Lung (tissue), 12 donors: ENCODE measurements around the gene BUD23. TPM values are rescaled to one million over a fixed set of nuclear protein-coding genes. Genes with fewer than 3 reads are reported as not detected.

Experiments
- ATAC-seq: fragments of 200-7000 bp; cut with Tn5 transposase; one replicate; pipeline ENCODE4 v1.9.1; 2020; ENCODE audit warnings: moderate number of reproducible peaks; ENCODE audit not compliant: insufficient read depth, low FRiP score
- DNase-seq, 3 donors: peaks; one replicate each; pipeline ENCODE4 v3.0.0-alpha.2; 2013 to 2017
- H3K27ac ChIP-seq, 2 donors: one replicate each; pipeline ENCODE4 v1.5.1; 2013; ENCODE audit warnings: mild to moderate bottlenecking in 2 of 2, moderate library complexity in 2 of 2, control low read depth in 1 of 2, inconsistent platforms in 1 of 2, low read depth in 1 of 2, low read length in 1 of 2
- H3K27me3 ChIP-seq, 3 donors: one replicate each; pipeline ENCODE4 v1.5.1; 2013; ENCODE audit warnings: low read length in 2 of 3; ENCODE audit not compliant: control insufficient read depth in 3 of 3, insufficient read depth in 3 of 3
- H3K36me3 ChIP-seq, 4 donors: one replicate each; pipeline ENCODE4 v1.5.1; 2013; ENCODE audit warnings: low read length in 4 of 4, mild to moderate bottlenecking in 1 of 4, moderate library complexity in 1 of 4; ENCODE audit not compliant: control insufficient read depth in 4 of 4, insufficient read depth in 4 of 4
- H3K4me1 ChIP-seq, 5 donors: one replicate each; pipeline ENCODE4 v1.5.1; 2013; ENCODE audit warnings: low read length in 5 of 5, mild to moderate bottlenecking in 2 of 5, moderate library complexity in 1 of 5; ENCODE audit not compliant: control insufficient read depth in 5 of 5, insufficient read depth in 5 of 5
- H3K4me3 ChIP-seq: one replicate; pipeline ENCODE4 v1.5.1; 2013; ENCODE audit warnings: mild to moderate bottlenecking, control low read depth, moderate library complexity
- H3K9ac ChIP-seq, 2 donors: one replicate each; pipeline ENCODE4 v1.5.1; 2013; ENCODE audit warnings: low read length in 2 of 2, control low read depth in 1 of 2; ENCODE audit not compliant: insufficient read depth in 1 of 2
- H3K9me3 ChIP-seq, 4 donors: one replicate each; pipeline ENCODE4 v1.5.1; 2013; ENCODE audit warnings: low read length in 3 of 4, mild to moderate bottlenecking in 1 of 4, moderate library complexity in 1 of 4; ENCODE audit not compliant: control insufficient read depth in 4 of 4, insufficient read depth in 3 of 4
- WGBS, 2 donors: extraction: QIAGEN DNeasy Blood & Tissue Kit; methylation state at CpG; one replicate each; pipeline ENCODE4 v1.1.7; 2013; 5-methylcytosine and 5-hydroxymethylcytosine counted together
- polyA plus RNA-seq, 2 donors: library from polyadenylated mRNA; stranded (reverse); fragments of 200-250 nt; gene quantifications; one replicate each; pipeline ENCODE4 v1.2.1, GENCODE V29; 2013
- total RNA-seq, 2 donors: library from RNA; depleted of rRNA in 1 of 2; stranded (reverse); fragments of >200 nt in 1 of 2; gene quantifications; one replicate each; pipeline ENCODE4 v1.2.1, GENCODE V29; 2014 to 2021
- TF ChIP-seq, protein P1 (sequence below): IDR thresholded peaks from 2 replicates; pipeline ENCODE4 v1.5.1; 2012; ENCODE audit warnings: mild to moderate bottlenecking; ENCODE audit errors: control extremely low read depth, extremely low read depth
- donor health status: control.
- donor health status: control.
- donor health status: Bipolar disorder and iron deficiency.
- donor health status: healthy.
- donor health status: DM: yes; HTN: yes; CAD: no.

Gene BUD23
- total and polyA plus RNA-seq, 4 donors = 33.5 to 118 (median 74.2) TPM

- TF ChIP-seq, protein P1, sequence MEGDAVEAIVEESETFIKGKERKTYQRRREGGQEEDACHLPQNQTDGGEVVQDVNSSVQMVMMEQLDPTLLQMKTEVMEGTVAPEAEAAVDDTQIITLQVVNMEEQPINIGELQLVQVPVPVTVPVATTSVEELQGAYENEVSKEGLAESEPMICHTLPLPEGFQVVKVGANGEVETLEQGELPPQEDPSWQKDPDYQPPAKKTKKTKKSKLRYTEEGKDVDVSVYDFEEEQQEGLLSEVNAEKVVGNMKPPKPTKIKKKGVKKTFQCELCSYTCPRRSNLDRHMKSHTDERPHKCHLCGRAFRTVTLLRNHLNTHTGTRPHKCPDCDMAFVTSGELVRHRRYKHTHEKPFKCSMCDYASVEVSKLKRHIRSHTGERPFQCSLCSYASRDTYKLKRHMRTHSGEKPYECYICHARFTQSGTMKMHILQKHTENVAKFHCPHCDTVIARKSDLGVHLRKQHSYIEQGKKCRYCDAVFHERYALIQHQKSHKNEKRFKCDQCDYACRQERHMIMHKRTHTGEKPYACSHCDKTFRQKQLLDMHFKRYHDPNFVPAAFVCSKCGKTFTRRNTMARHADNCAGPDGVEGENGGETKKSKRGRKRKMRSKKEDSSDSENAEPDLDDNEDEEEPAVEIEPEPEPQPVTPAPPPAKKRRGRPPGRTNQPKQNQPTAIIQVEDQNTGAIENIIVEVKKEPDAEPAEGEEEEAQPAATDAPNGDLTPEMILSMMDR = no peak
- no peak overlapping the region for H3K9ac ChIP-seq
- no peaks in the 10 kb centered on the region for H3K4me1 ChIP-seq
- 74 to 84% methylated on average over 7 of the region's 7 CpGs for WGBS, 2 donors
- no peak overlapping the region for H3K4me3 ChIP-seq
- no peaks in the 10 kb centered on the region for H3K9me3 ChIP-seq
- no peaks in the 10 kb centered on the region for H3K27me3 ChIP-seq
- no peak overlapping the region for H3K27ac ChIP-seq
- DNase-seq (peak; percentile 27 to 73 (median 62)), ATAC-seq (no peak)
- H3K36me3 ChIP-seq = peaks cover 33 to 53% (median 34%) of the 10 kb centered on the region in 4 donors
Measured at GRCh38 chr7:73690646-73691045, 7.2 kb downstream of the BUD23 start.

DNA sequence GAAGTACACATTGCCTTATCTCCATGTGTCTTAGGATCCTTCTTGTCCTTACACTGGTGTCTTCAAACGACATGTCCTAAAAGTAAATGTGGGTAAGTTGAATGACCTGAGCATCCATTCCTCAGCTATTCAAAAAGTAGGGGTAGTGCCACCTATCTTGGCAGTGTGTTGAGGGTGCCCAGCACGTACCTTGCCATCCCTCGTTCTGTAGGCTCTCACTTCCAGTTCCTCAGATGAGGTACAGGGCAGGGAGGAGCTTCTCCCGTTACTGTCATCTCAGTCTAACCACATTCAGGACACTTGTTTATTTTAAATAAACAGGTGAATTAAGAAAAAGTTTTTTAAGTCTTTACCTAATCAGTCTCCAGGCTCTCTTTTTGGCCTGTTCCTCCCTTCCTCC, 13.0 kb downstream of the BUD23 start:
- TF ChIP-seq, protein P1 = no peak
- Histone ChIP-seq H3K27ac (no peak overlapping the region), H3K27me3 (no peaks in the 10 kb centered on the region), H3K4me3 (no peak overlapping the region), H3K36me3 (peaks cover 11 to 63% (median 35%) of the 10 kb centered on the region in 4 donors), H3K4me1 (no peaks in the 10 kb centered on the region), H3K9me3 (no peaks in the 10 kb centered on the region), H3K9ac (no peak overlapping the region)
- DNase-seq (no peak), ATAC-seq (no peak)
- WGBS, 2 donors = 87 to 95% methylated on average over 4 of the region's 4 CpGs

- H3K9ac ChIP-seq = no peak overlapping the region
- H3K27me3 ChIP-seq = no peaks in the 10 kb centered on the region
- H3K36me3 ChIP-seq = peaks cover 0 to 48% (median 22%) of the 10 kb centered on the region in 4 donors
- H3K27ac ChIP-seq = no peak overlapping the region
- H3K4me3 ChIP-seq = no peak overlapping the region
- 88 to 89% methylated on average over 7 of the region's 7 CpGs for WGBS, 2 donors
- no peaks in the 10 kb centered on the region for H3K9me3 ChIP-seq
- ATAC-seq (no peak), DNase-seq (no peak)
- H3K4me1 ChIP-seq = peaks cover 0 to under 1% (median 0%) of the 10 kb centered on the region in 5 donors
- TF ChIP-seq, protein P1 = no peak
Measured at GRCh38 chr7:73698410-73698809, 15.0 kb downstream of the BUD23 start.
